DMS53 treated with DMSO at 0.1 percent for 48 hours (cell line): Measurements from ENCODE around the gene ASAP2.

ENCODE experiments used
- DNase-seq: peaks from one replicate; lab custom pipeline; 2025; ENCODE audit not compliant: unreplicated experiment; lab: John Stamatoyannopoulos, UW

The ASAP2 gene

DNA sequence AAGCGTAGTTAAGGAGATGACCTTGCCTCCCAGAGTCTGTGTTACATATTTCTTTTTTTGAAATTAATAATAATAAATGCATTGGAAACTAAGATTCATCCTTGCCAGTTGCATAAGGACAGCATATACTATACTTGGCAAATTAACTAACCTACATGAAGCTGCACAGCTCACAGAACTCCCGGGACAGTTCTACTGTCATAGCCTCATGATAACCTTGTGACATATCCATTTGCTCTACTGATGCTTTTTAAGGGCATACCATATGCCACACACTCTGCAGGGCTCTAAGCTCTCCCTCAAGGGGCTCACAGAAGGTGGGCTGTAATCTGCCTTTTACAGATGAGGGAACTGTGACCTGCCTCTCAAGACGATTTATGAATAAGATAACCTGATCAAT, 212.9 kb downstream of the ASAP2 start:
- DNase-seq, result no peak

DNA sequence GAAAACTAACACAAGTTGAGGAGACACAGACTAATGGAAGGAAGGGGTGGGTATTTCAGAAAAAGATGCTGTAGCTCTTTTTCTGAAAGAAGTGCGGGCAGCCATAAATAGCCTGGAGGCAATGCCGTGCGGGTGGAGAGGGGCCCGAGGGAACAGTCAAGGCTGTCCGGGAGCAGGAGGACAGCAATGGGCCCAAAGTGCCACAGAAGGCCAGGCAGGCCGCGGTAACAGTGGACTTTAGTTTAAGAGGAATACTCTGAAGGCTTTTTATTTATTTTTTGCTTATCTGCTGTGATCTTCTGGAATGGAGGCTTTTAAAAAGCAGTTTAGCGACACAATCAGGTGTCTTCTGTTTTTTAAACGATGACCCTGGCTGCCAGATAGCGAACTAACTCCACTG, 213.9 kb downstream of the ASAP2 start:
- DNase-seq, result no peak

- no peak for DNase-seq
Measured at GRCh38 chr2:9422321-9423099, 215.9 kb downstream of the ASAP2 start.

DNA sequence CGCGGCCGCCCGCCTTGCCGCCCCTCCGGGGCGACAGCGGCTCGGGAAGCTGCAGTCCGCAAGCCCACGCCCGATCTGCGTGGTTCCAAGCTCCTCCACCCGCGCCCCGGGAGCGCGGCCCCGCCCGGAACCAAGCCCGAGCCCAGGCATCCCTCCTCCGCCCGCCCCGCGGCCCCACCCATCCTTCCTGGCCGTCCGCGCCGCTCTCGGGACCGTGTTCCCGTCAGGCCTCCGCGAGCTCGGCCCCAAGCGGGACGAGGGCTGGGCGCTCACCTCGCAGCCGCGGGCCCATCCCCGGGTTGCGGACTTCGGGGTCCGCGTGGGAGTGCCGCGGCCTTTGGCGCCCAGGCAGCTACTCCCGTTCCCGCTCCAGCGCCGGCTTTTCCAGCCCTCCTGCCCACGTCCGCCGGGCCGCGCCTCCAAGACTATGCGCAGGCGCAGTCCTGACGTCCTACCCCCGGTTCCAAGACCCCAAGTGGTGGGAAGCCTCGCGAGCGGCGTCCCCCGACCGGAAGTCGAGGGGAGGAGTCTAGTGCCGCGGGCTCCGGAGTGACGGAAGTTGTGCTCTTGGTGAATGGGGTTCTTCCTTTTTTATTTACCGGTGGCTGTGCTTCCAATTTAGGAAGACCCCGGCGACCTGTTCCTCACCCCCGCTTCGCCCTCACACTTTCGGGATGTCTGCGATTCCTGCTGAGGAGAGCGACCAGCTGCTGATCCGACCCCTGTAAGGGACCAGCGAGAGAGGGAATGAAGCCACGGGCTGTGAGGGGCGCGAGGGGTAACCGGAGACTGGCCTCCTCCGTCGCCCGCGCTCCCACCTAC, 216.7 kb downstream of the ASAP2 start, which contains the start of the genes CPSF3 and ITGB1BP1:
CPSF3 (plus strand) TSS at position 555 of the 822 bp plus-strand sequence; CDS start at position 675, 120 bp downstream.
ITGB1BP1 (minus strand) TSS at position 429 of the 822 bp plus-strand sequence. CDS start 4,831 bp downstream, outside the sequence.
- peak; percentile 83 for DNase-seq

- DNase-seq, result no peak
Measured at GRCh38 chr2:9423922-9424272, 217.3 kb downstream of the ASAP2 start.

- no peak for DNase-seq
Measured at GRCh38 chr2:9424447-9425164, 218.0 kb downstream of the ASAP2 start.

- no peak for DNase-seq
Measured at GRCh38 chr2:9428965-9429577, 222.5 kb downstream of the ASAP2 start.

DNA sequence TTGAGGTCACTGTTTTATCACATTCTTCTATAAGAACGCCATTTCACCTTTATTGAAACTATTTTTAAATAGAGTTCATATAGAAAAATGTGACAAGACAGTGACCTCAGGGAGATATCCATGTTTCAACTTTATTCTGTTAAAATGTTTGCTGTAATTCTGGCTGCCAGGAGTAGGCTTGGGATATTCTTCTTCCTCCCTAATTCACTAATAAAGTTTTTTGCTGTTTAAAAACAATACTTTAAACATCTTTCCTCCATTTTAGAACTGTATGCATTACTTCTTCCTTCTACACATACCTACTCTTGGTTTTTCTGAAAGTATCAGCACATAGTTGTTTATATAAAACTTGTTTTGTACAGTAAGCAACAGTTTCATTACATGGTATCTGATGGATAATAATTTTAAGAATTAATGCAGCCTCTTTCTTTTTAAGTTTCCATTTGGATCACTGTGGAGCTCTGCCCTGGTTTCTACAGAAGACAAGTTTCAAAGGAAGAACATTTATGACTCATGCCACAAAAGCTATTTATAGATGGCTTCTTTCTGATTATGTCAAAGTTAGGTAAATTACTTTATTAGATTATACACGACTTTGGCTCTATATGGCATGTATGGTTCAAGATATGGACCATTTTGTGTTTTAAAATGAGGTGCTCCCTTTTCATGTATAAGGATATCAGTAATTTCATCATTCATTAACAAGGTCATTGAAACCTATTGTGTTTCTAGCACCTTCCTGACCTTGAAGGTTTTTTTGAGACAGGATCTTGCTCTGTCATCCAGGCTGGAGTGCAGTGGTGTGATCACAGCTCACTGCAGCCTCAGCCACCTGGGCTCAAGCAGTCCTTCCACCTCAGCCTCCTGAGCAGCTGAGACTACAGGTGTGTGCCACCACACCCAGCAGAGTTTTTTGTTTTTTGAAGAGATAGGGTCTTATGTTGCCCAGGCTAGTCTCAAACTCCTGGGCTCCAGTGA, 224.0 kb downstream of the ASAP2 start:
- DNase-seq, result no peak

DNA sequence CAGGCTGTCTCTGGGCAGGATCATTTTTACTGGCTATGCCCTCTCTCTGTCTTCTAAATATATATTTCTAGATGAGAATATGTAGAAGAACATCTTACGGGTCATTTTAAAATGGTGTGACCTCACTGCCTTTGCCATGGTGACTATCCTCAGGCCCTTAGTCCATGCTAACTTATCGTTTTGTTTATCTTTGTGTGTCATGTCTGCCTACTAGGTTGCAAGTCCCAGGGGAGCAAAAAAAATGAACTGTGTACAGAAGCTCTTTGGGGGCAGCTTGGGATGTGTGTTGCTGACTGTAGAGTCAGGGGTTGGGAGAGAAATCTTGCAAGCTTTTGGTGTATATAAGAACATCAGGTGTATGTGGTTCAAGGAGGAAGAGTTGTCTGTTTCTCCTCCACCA, 227.9 kb downstream of the ASAP2 start:
- DNase-seq, result no peak

DNA sequence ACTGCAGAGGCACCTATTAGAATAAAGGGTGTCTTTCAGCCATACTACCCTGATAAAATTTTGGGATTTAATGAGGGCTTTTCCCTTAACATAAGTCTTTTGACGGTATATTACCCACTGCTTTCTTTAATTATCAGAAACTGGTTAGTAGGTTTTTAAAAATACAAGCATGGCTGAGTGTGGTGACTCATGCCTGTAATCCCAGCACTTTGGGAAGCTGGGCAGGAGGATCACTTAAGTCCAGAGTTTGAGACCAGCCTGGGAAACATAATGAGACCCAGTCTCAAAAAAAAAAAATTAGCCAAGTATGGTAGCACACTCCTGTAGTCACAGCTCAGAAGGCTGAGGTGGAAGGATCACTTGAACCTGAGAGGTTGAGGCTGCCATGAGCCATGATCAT, 232.9 kb downstream of the ASAP2 start:
- no peak for DNase-seq

GRCh38 chr2:9440058-9440727, 233.6 kb downstream of the ASAP2 start:
- no peak for DNase-seq

DNA sequence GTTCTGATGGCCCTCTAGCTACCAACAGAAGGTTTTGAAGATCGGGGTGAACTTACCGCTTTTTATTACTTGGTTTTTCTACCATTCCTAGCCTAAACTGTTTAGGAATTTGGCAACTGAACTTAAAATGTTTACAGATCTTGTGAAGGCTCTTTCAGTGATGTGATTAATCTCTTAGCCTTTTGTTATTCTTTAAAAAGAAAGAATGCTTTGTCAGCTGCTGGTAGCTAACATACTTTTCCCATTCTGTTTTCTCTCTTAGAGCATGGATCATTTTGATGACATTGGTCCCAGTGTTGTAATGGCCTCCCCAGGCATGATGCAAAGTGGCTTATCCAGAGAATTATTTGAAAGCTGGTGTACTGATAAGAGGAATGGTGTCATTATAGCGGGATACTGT, 234.9 kb downstream of the ASAP2 start:
- DNase-seq, result no peak

- no peak for DNase-seq
Measured at GRCh38 chr2:9443526-9443925, 236.9 kb downstream of the ASAP2 start.

GRCh38 chr2:9445089-9445488, 238.5 kb downstream of the ASAP2 start:
- DNase-seq, result no peak

DNA sequence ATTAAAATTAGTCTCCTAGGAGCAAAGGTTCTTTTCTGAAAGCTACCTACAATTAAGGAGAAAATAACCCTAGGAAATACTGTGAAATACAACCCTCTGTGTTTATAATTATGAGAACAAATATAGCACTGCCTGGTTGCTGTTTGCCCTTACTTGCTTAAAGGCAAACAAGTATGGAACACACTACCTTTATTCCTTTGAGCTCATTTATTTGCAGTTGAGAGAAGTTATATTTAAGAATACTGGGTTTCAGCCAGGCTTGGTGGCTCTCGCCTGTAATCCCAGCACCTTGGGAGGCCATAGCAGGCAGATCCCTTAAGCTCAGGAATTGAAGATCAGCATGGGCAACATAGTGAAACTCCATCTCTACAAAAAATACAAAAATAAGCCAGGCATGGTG, 244.6 kb downstream of the ASAP2 start:
- no peak for DNase-seq
